ENCODE data around the gene EXOC8.

The EXOC8 gene

DNA sequence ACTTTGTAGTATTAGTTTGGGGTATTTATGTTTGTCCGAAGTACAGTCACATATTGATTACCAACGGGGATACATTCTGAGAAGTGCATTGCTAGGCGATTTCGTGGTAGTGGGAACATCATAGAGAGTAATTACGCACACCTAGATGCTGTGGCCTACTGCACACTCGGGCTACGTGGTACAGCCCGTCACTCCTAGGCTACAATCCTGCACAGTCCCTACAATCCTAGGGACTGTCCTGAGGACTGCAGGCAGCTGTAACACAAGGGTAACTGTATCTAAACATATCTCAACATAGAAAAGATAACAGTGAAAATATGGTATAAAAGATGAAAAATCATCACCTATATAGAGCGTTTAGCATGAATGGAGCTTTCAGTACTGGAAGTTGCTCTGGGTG, 18.6 kb downstream of the EXOC8 start:
- DNase-seq (ENCODE audit: low read depth) = no peak
- no peak overlapping the region for H3K4me3 ChIP-seq (ENCODE audit: low read depth, low read length)

GRCh38 chr1:231318568-231318967, 19.1 kb downstream of the EXOC8 start:
- H3K4me3 ChIP-seq (ENCODE audit: low read depth, low read length) = no peak overlapping the region
- no peak for DNase-seq (ENCODE audit: low read depth)

- no peak overlapping the region for H3K4me3 ChIP-seq (ENCODE audit: low read depth, low read length)
- no peak for DNase-seq (ENCODE audit: low read depth)
These were observed 19.7 kb downstream of the EXOC8 start for GRCh38 chr1:231318015-231318355.

DNA sequence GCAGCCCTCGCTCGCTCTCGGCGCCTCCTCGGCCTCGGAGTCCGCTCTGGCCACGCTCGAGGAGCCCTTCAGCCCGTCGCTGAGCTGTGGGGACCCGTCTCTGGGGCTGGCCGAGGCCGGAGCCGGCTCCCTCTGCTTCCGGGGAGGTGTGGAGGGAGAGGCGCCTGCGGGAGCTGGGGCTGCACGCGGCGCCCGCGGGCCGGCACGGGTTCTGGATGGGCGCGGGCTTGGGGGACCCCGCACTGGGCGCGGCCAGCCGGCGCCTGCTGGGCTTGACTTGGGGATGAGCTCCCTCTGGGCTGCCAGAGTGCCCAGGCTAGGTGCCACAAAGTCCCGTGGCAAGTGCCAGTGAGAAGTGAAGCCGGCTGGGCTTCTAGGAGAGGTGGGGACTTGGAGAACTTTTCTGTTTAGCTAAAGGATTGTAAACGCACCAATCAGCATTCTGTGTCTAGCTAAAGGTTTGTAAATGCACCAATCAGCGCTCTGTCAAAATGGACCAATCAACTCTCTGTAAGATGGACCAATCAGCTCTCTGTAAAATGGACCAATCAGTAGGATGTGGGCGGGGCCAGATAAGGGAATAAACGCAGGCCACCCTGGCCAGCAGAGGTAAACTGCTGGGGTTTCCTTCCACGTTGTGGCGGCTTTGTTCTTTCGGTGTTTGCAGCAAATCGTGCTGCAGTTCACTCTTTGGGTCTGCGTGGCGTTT, 20.2 kb downstream of the EXOC8 start:
- no peak overlapping the region for H3K4me3 ChIP-seq (ENCODE audit: low read depth, low read length)
- DNase-seq (ENCODE audit: low read depth) = no peak

DNA sequence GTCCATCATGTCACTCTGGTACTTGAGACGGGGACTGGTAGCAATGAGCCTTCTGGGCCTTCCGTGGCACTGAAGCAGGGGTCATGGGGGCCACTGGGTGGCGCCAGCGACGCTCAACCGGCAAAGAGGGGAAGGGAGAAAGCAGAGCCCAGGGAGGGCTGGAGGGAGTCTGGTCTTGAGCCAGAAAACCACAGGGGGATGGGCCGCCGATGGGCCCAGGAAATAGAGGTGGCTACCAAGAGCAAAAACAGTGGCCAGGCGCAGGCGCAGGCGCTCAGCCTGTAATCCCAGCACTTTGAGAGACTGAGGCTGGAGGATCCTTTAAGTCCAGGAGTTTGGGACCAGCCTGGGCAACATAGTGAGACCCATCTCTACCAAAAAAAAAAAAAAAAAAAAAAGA, 21.8 kb downstream of the EXOC8 start:
- H3K4me3 ChIP-seq (ENCODE audit: low read depth, low read length) = no peak overlapping the region
- no peak for DNase-seq (ENCODE audit: low read depth)

GRCh38 chr1:231313661-231314060, 24.0 kb downstream of the EXOC8 start:
- no peak for DNase-seq (ENCODE audit: low read depth)
- no peak overlapping the region for H3K4me3 ChIP-seq (ENCODE audit: low read depth, low read length)

- no peak for DNase-seq (ENCODE audit: low read depth)
- H3K4me3 ChIP-seq (ENCODE audit: low read depth, low read length) = no peak overlapping the region
These were observed 25.2 kb downstream of the EXOC8 start for GRCh38 chr1:231312432-231312788.

GRCh38 chr1:231311720-231312431, 25.8 kb downstream of the EXOC8 start:
- no peak for DNase-seq (ENCODE audit: low read depth)
- H3K4me3 ChIP-seq (ENCODE audit: low read depth, low read length) = no peak overlapping the region

GRCh38 chr1:231310391-231310934, 27.2 kb downstream of the EXOC8 start:
- no peak overlapping the region for H3K4me3 ChIP-seq (ENCODE audit: low read depth, low read length)
- no peak for DNase-seq (ENCODE audit: low read depth)

- DNase-seq (ENCODE audit: low read depth) = no peak
- no peak overlapping the region for H3K4me3 ChIP-seq (ENCODE audit: low read depth, low read length)
These were observed 35.7 kb downstream of the EXOC8 start for GRCh38 chr1:231301990-231302389.

GRCh38 chr1:231295938-231296337, 41.7 kb downstream of the EXOC8 start:
- DNase-seq (ENCODE audit: low read depth) = no peak
- no peak overlapping the region for H3K4me3 ChIP-seq (ENCODE audit: low read depth, low read length)

DNA sequence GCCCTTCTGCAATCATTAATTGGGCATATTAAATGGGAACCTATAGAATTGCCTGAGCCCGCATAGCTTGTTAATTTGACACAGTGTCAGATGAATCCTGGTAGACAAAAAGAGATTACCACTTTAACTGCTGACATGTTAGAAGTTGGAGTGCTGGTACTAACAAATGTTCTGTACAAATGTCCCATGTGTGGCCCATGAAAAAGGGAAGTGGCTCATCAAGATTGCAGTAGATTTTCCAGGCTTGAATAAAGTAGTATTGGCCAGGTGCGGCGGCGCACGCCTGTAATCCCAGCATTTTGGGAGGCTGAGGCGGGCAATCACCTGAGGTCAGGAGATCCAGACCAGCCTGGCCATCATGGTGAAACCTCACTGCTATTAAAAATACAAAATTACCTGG, 51.0 kb downstream of the EXOC8 start:
- H3K4me3 ChIP-seq (ENCODE audit: low read depth, low read length) = no peak overlapping the region
- no peak for DNase-seq (ENCODE audit: low read depth)

- no peak overlapping the region for H3K4me3 ChIP-seq (ENCODE audit: low read depth, low read length)
- no peak for DNase-seq (ENCODE audit: low read depth)
These were observed 53.2 kb downstream of the EXOC8 start for GRCh38 chr1:231284441-231284840.
